CD4-positive, alpha-beta T cell treated with Interleukin-15 for 4 hours (primary cell): ENCODE measurements around the gene BCO1.
A peak's percentile ranks its signal among the peaks of the same experiment; 100 is the strongest.

Experiments
- DNase-seq: peaks from one replicate; pipeline ENCODE4 v3.0.0-alpha.2; 2020; ENCODE audit warnings: low spot score

The BCO1 gene

GRCh38 chr16:81237282-81237681 is 1.2 kb upstream of the BCO1 start:
- DNase-seq, result no peak

DNA sequence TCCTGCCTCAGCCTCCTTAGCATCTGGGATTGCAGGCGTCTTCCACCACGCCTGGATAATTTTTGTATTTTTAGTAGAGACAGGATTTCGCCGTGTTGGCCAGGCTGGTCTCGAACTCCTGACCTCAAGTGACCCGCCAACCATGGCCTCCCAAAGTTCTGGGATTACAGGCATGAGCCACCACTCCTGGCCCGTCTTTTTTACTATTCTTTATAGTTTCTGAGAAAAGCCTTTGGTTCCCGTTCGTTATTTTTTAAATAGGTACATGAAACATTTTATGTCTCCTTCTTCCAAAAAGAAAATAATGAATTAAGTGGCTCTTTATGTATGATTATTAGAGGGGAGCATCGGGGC is 570 bp upstream of the BCO1 start:
- no peak for DNase-seq

DNA sequence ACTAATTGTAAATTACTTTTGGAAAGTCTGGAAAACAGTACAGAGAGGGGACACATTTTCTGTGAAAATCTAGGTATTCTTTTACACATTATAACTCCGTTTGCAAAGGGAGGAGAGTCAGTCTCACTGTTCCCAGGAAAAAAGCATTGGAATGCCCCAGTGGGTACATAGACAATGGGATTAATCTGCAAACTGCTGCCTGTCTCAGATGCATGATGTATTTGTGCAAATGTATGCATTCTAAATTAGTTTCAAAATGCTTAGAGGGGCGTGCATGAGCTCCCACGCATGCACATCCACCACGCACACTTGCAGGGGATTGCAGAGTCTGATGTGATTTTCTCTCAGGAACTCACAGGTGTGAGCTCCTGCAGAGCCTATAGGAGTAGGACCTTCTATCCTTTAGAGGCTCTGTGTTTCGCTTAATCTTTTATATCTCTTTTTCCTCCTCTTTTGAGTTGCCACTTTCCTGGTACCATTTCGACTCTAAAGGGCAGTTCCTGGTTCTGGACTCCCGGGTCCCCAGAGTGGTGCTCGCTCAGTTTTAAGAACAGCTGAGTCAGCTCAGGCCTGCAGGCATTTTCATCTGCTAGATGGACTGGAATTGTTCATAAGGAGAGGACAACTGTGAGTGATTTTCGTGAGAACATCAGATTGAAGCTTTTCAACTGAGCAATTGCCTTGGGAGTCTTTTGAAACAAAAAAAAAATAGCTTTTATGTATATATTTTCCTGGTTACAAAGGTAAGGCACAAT is 1.1 kb downstream of the BCO1 start:
- no peak for DNase-seq

DNA sequence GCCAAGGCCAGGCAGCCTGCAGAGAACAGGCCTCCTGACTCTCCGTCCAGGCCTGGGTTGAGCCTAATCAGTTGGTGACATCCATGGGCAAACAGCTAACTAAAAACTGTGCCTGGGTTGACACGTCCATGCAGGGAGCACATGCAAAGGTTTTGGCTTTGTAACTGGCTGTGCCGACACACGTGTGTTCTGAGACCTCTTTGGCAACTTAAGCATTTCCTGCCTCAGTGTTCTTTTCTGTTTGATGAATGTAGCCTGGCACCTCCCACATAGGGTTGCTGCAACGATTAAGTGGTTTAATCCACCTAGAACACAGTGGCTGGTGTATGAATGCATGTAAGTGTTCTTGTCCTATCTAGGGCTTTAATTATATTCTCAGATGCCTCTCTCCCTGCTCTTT is 3.2 kb downstream of the BCO1 start:
- DNase-seq, result no peak

DNA sequence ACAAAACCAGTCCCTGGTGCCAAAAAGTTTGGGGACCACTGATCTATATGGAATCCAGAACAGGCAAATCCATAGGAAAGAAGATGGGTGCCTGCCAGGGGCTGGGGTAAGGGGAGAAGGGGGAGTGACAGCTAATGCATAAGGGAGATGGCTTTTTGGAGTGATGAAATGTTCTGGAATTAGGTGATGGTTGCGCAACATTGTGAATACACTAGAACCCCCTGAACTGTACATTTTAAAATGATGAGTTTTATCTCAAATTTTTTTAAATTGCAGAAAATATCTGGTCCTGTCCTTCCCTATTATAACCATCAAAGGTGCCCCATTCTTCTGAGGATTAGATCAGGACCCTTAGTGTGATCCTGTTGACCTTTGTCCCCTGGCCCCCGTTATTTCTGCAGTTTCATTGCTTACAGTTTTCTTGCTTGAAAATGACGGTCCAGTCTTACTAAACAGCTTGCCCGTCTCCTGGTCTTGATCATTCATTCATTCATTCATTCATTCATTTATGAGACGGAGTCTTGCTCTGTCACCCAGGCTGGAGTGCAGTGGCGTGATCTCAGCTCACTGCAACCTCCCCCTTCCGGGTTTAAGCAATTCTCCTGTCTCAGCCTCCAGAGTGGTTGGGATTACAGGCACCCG is 4.6 kb downstream of the BCO1 start:
- no peak for DNase-seq

- DNase-seq, result no peak
Observed at GRCh38 chr16:81243942-81244341, 5.5 kb downstream of the BCO1 start.

GRCh38 chr16:81251871-81252270 is 13.4 kb downstream of the BCO1 start:
- no peak for DNase-seq

GRCh38 chr16:81253141-81253540 is 14.7 kb downstream of the BCO1 start:
- no peak for DNase-seq

DNA sequence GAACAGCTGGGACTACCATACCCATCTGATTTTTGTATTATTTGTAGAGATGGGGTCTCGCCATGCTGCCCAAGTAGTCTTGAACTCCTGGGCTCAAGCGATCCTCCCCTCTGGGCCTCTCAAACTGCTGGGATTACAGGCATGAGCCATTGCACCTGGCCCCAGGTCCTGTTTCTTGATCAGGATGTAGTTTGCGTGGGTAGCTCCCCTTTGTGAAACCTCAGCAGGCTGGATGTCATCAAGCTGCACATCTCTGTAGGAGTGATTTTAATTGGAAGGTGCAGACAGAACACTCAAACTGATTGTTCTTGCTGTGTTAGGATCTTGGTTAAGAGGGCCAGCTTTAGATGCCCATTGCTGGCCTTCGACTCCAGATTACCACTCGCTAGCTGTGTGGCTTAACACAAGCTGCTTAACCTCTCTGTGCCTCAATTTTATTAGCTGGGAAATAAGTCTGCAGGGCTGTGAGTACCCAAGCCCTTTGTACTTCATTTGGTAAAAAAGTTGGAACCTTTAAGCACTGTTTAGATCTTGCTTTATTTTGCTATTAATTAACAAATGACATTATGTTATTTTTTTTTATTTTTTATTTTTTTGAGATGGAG is 16.5 kb downstream of the BCO1 start:
- DNase-seq, result no peak

- DNase-seq, result no peak
Observed at GRCh38 chr16:81259916-81260315, 21.4 kb downstream of the BCO1 start.

- peak; percentile 4 for DNase-seq
Observed at GRCh38 chr16:81261049-81261648, 22.7 kb downstream of the BCO1 start.

- DNase-seq, result no peak
Observed at GRCh38 chr16:81263470-81264220, 25.2 kb downstream of the BCO1 start.

DNA sequence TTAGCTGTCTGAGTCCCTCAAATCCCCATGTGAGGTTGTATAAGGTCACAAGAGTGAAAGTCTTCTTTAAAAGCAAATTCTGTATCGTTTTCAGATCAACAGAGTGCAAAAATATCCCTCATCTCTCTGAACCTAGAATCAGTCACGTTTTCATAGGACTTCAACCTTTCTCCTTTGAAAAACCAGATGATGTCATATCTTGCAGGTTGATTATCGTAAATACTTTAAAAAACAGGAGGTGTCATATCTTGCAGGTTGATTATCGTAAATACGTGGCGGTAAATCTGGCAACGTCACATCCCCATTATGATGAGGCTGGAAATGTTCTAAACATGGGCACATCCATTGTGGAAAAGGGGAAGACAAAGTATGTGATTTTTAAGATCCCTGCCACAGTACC is 25.9 kb downstream of the BCO1 start:
- DNase-seq, result no peak

GRCh38 chr16:81265052-81265451 is 26.6 kb downstream of the BCO1 start:
- DNase-seq, result no peak

- DNase-seq, result no peak
Observed at GRCh38 chr16:81265658-81266451, 27.4 kb downstream of the BCO1 start.

- DNase-seq, result no peak
Observed at GRCh38 chr16:81266680-81267095, 28.2 kb downstream of the BCO1 start.

- DNase-seq, result no peak
Observed at GRCh38 chr16:81268509-81268908, 30.0 kb downstream of the BCO1 start.

GRCh38 chr16:81273223-81273950 is 34.9 kb downstream of the BCO1 start:
- no peak for DNase-seq

GRCh38 chr16:81275064-81275532 is 36.6 kb downstream of the BCO1 start:
- no peak for DNase-seq

DNA sequence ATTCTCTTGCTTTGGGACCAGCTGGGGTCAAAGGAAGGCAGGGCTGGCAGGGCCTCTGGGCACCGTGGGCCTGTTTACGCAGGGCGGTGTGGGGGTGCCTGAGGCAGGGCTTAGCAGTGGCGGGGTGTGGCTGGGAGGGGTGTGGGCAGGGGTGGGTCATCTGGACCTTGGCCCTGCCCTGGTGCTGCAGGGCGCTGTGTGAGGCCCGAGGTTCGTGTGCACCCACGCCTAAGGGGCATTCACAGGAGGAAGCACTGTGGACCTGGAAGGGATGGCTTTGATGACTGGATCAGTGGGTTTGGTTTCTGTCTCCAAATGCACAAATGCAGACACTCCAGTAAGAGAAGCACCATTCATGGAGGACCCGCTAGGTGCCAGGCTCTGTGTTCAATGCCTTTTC is 37.3 kb downstream of the BCO1 start:
- no peak for DNase-seq

- no peak for DNase-seq
Observed at GRCh38 chr16:81276323-81276722, 37.8 kb downstream of the BCO1 start.
